ENCODE measurements around the gene TNFRSF25.
A peak's percentile ranks its signal among the peaks of the same experiment; 100 is the strongest.
"Not testable (repeated sequence)": the region's sequence is repeated elsewhere in the genome, so short reads cannot be mapped to it uniquely, and the experiment has no call there.

The TNFRSF25 gene

DNA sequence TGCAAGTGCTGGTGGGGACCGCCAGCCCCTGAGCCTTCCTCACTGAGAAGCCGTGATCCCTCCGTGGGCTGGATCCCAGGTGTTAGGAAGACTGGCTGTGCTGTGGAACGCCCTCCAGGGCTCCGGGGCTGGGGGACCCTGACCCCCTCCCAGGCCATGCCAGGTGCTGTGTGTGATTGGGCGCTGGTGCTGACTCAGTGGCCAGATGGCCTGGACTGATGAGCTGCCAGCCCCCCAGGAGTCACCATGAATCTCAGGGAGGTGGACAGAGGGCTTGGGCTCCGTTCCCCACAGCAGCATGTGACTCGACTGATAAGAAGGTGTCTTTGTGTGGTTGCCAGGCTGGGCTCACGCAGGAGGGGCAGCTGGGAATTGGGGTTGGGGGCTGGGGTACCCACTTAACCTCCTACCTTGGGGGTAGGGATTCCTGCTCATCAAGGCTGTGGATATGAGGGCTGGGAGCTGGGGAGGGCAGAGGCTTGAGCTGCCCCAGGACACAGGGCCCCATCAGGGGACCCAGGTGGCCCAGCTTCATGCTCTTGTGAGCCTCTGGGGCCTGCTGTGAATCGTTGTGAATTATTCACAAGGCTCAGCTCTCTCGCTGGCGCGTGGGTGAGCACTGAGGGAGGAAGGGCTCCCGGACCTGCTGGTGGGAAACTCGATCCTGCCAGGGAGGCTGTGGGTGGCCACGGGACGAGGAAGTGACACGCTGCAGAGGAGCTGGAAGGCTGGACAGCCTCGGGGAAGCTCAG lies 36.1 kb downstream of the TNFRSF25 start:
- not testable (repeated sequence) for DNase-seq

DNA sequence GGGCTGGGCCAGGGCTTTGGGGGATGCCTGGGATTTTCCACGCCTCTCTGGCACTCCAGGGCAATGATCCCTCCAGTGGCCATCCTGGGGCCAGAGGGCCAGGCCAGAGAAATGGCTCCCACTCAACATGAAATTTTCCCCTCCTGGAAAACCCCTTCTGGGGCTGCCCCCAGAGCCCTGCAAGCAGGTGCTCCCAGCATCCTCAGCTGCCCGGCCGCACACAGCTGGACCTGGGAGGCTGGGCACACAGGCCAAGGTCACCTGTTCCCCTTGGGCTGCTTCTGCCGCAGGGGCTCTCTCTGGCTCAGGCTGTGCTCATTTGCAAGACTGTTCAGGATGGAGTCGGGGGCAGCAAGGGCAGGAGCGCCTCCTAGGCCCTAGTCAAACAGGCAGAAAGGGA lies 37.5 kb downstream of the TNFRSF25 start:
- not testable (repeated sequence) for DNase-seq

GRCh38 chr1:6427441-6428390 lies 38.3 kb downstream of the TNFRSF25 start:
- no peak for DNase-seq

DNA sequence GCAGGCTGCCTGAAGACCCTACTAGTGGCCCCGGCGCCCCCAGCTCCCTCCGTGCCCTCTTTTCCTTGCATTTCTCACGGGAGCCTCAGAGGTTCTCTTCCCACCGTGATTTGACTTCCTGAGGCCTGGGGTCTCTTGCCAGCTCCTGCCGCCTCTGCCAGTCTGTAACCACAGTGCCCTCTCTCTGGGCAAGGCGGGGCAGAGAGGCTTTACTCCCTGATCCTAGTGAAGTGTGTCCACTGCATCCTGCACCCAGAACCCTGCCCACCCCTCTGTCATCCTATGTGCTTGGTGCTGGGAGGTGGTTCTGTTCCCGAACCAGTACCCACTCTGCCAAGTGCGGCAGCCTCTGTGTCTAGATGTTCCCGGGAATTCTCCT lies 39.0 kb downstream of the TNFRSF25 start:
- DNase-seq: no peak

DNA sequence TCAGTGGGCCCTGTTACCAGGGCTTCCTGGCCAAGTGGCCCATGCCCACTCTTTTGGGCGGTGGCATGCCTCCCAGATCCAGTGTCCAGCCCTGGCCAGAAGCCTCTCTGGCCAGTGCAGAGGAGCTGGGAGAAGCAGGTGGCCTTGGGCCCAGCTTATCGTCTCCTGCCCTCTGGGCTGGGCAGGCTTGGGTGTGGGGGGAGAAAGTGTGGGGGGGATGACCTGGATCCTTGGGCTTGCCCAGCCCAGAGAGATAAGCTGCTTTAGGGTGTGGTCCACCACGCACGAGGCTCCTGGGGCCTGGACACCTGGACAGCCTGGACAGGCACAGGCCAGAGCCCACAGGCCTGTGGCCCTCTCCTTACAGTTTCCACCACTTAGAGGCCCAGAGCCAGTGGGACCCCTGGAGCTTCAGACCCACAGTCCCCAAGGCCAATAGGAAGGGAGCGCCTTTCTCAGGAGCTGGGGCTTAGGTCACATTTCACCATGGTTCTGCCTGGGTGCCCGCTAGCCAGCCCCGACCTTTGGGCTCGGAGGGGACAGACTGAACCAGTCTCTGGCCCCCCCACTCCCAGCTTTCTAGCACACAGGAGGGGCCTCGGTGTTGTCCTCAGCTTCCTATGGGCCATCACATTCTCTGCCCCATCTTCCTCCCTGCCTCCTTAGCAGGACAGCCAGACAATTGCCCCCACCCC lies 39.5 kb downstream of the TNFRSF25 start:
- no peak for DNase-seq

GRCh38 chr1:6425658-6426057 lies 40.3 kb downstream of the TNFRSF25 start:
- DNase-seq: no peak

GRCh38 chr1:6424619-6425593 lies 41.1 kb downstream of the TNFRSF25 start, which contains the start of gene ESPN:
ESPN (plus strand) TSS chr1:6424776; CDS start chr1:6424956, 180 bp downstream.
- no peak for DNase-seq

DNA sequence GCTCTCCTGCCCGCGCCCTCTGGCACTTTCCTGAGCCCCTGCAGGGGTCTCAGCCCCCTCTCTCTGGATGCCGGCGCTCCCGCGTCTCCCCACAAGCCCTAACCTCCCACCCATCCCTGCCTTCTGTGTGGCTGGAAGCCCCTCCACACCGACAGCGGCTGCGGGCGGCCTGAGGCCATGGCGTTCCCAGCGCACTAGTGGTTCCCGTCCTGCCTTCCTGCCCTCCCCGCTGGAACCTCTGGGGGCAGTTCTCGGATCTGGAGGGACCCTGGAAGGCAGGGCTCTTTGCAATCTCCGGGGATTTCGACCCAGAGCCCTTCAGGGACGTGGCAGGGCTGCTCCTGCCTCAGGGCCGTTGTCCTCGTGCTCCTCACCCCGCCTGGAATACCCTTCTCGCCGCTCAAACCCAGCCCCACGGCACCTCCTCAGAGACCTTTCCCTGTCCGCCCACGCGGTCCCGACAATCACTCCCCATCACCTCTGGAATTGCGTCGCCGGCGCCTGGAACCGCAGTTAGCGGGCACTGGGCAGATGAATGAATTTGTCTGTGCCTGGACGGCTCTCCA lies 41.9 kb downstream of the TNFRSF25 start:
- no peak for DNase-seq

GRCh38 chr1:6423321-6423999 lies 42.5 kb downstream of the TNFRSF25 start:
- DNase-seq: no peak

GRCh38 chr1:6421266-6421665 lies 44.7 kb downstream of the TNFRSF25 start:
- no peak for DNase-seq

DNA sequence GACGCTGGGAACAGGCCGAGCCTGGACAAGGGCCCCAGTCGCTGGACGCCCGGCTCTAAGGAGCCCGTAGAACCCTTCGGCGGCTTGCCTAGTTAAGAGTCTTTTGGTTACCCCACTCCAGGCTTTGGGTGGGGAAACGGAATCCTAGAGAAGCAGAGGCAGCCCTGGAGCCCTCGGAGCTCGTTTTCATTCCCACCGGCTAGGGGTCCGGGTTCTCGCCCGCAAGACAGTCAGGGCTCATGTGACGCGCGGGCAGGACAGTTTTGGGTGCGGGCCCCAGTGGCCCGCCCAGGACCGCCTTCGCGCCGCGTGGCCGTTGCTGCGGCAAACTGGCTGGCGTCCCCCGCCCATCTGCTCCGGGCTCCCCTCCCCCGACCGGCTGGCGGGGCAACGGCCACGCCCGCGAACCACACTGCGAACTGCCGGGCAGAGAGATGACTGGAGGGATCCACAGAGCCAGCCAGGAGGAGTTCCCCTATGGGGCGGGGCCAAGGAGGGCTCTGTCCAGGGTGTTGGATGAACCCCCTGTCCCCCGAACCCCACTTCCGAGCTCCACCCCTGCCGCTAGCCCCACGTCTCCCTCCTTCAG lies 45.4 kb downstream of the TNFRSF25 start:
- peak; percentile 61 for DNase-seq

- no peak for DNase-seq
Measured at GRCh38 chr1:6419804-6420453, 46.0 kb downstream of the TNFRSF25 start, which contains the start of gene HES2. HES2 (minus strand) TSS chr1:6419919; CDS start chr1:6419820, 99 bp downstream.

- no peak for DNase-seq
Measured at GRCh38 chr1:6419397-6419803, 46.6 kb downstream of the TNFRSF25 start.

DNA sequence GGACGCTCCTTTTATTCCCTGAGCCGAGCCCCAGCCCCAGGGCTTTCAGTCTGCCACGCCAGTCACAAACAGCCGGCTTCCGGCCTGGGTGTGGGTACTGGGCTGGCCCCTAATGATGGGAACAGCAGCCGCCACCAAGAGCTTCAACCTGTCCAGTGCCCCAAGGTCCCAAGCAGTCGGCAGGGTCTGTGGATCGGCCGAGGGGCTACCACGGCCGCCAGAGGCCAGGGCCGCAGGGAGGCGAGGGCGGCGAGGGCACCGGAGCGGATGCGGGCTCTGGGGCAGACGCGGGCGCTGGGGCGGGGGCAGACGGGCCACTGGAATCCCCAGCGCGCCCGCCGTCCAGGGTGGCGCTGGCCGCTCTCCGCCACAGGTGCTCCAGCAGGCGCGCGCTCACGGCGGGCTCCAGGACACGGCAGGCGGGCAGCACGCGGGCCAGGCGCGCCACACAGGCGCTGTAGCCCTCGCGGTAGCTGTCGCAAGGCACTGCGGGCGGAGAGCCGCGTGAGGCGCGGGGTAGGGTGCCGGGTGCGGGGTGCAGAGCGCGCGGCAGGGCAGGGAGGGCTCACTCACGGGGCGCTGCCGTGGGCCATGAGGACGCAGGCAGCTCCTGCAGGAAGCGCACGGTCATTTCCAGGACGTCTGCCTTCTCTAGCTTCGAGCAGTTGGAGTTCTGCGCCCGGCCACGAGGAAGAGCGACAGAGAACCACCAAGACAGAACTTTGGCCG lies 47.1 kb downstream of the TNFRSF25 start:
- no peak for DNase-seq

DNA sequence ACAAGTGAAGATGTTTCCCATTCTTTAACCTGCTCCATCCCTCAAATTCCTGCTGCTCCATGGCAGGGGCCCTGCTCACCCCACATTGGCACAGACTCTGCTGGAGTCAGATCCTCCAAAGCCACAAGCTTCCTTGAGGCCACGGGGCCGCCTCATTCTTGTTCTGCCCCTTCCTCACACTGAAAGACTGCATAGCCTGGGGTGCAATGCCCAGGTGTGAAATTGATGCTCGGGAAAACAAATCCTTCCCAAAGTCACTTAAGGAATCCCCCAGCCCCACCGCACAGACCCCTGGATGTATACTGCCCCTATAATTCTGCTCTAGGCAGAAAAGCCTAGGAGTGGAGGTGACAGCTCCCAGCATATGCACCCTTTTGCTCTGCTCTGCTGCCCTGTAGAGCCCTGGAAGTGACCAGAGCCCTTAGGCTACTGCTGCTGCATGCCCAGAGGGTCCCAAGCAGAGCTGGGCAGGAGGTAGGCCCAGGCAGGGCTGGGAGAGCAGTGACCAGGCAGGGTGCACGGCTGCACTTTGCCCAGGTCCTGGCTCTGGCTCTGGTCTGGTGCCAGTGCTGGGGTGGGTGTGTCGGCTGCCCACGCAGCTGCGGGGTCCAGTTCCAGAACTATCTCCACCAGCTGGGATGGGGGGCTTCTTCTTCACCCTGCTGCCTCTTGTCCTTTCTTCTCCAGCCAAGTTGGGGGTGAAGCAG lies 47.9 kb downstream of the TNFRSF25 start:
- no peak for DNase-seq

DNA sequence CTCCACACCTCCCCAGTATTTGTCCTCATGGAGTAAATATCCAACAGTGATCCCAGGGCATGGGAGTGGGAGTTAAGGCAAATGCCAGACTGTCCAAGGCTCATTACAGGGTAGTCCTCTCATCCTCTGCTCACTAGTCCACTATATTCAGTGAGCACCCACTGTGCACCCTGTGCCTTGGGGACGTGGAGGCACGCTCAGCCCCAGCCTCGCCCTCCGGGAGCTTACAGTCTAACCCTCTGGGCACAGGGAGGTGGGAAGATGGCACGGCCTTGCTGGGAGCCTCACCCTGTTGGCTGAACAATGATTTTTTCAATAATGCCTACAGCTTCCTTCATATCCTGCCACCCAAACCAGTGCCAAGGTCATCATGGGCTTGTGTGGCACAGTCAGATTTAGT lies 49.1 kb downstream of the TNFRSF25 start:
- no peak for DNase-seq

DNA sequence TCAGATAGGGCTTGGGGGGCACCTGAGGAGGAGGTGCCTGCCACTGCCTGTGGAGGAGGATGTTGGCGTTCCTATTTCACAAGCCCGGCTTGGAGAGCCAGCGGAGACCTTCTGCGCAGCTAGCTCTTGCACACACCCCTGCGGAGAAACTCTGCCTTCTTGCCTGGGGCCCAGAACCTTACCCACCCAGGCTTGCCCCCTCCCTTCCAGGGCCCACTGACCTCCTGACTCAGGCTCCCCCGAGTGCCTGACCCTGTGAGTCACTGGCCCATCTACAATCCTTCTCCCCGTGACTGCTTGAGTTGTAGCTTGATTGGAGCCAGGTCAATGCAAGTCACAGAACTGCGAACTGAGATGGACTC lies 49.7 kb downstream of the TNFRSF25 start:
- DNase-seq: no peak

DNA sequence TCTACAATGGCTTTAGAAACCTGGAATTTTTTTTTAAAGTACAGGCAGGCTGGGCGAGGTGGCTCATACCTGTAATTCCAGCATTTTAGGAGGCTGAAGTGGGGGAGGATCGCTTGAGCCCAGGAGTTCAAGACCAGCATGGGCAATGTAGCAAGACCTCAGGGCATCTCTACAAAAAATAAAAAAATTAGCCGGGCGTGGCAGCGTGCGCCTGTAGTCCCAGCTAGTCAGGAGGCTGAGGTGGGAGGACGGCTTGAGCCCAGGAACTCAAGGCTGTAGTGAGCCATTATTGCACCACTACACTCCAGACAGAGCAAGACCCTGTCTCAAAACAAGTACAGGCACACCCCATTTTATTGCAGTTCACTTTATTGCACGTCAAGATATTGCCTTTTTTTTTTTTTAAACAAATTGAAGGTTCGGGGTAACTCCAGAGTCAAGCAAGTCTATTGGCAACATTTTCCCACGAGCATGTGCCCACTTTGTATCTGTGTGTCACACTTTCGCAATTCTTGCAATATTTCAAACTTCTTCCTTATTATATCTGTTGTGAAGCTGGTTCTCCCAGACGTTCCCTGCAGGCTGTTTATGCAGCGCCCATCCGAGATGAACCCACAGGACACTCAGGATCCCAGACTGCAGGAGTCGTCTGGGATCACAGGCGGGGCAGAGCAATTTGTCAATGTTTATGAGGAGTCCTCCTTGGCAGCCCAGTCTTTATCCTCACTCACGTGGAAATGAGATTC lies 50.9 kb downstream of the TNFRSF25 start:
- no peak for DNase-seq
